ENCODE data around the gene NUDC.
"Not testable (repeated sequence)": the region's sequence is repeated elsewhere in the genome, so short reads cannot be mapped to it uniquely, and the experiment has no call there.

NUDC gene

DNA sequence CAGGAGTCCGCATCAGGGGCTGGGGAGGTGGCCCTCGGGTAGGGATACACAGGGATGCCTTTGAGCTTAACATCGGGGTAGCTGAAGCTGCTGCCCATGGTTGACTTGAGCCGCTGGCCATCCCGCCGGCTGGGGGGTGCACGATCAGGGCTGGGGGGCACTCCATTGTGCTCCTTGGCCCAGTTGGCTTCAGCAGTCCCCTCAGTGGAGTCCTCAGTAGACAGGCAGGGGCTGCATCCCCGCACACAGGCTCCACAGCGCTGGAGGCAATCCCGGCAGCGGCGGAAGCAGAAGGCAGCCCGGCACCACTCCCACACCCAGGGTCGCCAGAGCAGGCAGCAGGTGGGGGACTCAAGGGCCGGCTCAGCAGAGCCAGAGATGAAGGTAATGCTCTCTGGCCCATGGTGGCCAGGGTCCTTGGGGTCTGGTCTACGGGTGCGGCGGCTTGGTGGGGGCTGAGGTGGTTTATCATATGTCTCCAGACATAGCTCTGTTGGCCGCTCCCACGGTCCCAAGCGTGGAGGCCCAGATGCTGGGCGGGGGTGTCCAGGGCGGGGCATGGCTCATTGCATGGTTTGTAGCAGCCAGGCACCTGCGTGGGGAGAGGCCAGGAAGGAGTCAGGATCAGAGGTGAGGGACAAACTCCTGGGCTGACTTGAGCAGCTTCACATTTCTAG is 30.4 kb downstream of the NUDC start:
- no peak for DNase-seq

DNA sequence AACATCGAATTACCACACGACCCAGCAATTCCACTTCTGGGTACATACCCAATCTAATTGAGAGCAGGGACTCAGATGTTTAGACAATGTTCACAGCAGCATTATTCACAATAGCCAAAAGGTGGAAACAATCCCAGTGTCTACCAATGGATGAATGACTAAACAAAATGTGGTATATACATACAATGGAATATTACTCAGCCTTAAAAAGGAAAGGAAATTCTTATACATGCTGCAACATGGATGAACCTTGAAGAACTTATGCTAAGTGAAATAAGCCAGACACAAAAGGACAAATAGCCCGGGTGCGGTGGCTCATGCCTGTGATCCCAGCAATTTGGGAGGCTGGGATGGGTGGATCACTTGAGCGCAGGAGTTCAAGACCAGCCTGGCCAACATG is 31.8 kb downstream of the NUDC start:
- DNase-seq = no peak

DNA sequence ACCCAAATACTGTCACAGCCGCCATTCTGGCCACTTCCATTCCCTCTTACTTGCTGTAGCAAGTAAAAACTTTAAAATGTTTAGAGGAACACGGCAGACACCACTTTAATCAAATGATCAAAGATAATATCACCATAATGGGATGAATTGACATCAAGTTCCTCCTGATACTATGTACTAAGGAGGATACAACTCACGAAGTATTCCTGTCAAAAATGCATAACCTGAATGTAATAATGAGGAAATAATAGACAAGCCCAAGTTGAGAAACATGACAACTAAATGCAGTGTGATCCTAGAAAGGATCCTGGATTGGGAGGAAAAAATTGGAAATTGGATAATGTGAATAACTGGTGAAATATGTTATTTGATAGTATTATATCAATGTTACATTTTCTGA is 34.8 kb downstream of the NUDC start:
- DNase-seq = no peak

DNA sequence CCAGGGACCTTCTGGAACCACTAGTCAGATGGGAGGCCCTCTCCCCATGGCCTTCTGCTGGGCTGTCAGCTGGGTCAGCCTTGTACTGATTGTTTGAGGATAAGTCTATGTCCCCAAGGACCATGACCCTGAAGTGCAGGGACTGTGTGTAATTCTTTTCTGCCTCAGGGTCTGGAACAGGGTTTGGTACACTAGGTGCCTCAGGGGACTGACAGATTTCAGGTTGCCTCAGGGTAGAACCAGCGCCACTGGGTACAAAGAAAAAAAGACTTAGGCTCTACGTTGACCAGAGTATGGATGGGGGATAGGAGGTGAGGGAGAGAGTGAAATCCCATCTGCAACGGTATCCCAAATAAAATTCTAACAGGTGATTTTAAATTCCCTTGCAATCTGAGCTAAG is 35.8 kb downstream of the NUDC start:
- DNase-seq = no peak

DNA sequence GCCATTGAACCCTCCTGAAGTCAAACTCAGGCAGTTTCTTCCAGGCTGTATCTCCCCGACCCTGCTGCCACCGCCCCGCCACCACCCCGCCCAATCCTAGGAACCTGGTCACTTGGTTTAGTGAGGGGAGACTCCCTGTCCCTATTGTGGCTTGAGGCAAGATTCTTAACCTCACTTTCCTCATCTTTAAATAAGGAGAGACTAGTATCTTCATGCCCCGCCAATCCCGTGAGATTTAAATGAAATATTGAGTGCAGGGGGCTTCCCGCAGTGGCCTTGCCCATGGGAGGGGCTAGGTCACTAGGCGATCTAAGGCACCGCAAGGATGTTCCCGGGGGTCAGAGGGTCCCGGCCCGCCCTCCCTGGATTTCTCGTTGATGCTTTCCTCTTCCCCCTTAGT is 37.7 kb downstream of the NUDC start:
- DNase-seq = no peak

DNA sequence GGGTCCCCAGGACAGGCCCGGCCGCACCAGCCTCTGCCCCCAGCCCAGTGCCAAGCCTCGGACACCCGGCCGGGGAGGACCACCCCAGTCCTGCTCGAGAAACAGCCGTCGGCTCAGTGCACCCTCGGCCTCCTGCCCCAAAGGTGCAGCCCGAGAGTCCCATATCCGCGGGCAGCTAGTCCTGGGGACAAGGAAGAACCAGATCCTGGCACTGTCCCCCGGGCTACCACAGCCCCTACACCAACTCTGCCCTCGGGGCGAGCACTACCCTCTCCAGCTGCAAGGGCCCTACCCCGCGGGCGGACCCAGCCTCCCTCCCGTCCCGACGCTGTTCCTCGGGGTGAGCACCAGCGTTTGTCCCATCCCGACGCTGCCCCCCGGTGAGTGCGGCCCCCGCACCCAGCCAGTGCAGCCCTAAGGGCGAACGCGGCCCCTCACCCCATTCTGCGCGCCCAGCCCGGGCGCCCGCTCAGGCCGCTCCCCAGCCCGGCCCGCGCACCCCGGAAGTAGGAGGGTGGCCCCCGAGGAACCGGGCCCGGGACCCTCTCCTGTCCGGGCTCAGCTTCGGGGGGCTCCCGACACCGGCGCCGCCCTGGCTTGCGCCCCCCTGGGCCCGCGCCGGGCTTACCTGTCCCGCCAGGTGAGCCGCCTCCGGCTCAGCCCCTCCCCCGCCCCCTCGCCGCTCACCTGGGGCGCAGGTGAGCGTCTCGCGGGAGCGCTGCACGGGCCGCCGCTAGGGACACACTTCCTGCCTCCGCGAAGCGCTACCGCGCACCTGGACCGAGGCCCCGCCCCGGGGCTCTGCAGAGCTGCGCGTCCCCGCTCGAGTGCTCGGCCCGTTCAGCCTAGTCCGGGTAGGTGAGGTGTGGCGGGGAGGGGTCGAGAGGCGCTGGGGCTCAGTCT is 38.4 kb downstream of the NUDC start, which contains the start of gene KDF1:
TSS of gene KDF1 (minus strand) at position 747 of the 903 bp plus-strand sequence. CDS start 8,088 bp downstream, outside the sequence.
- peak; percentile 83 for DNase-seq

DNA sequence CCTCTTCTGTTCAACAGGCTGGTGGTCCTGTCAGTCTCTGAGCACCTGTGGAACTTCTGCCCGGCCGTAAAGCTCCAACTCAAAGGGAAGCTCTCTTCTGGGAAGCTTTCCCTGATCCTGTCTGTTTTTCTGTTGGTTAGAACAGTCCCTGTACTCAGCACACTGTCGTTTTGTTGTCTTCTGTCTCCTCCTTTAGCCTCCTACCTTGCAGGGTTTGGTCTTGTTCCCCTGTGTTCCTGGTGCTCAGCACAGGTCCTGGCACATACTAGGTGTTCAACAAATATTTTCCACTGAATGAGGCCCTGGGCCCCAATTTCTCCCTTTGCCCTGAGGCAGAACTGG is 39.1 kb downstream of the NUDC start:
- no peak for DNase-seq

DNA sequence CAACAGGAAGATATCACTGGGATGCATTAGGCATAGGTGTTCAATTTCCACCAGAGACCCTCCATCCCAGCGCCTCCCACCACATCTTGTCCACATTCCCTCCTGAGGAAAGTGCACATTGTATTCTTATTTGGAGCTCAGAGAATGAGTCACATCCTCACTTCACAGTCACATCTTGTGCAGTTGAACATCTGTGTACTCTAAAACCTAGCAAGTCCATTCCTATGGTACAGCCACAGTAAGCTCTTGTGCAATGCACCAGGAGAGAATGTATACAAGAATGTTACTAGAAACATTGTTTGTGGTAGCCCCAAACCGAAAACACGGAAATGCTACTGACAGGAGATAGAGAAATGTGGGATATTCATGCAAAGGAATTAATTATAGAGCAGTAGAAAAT is 40.3 kb downstream of the NUDC start:
- no peak for DNase-seq

DNA sequence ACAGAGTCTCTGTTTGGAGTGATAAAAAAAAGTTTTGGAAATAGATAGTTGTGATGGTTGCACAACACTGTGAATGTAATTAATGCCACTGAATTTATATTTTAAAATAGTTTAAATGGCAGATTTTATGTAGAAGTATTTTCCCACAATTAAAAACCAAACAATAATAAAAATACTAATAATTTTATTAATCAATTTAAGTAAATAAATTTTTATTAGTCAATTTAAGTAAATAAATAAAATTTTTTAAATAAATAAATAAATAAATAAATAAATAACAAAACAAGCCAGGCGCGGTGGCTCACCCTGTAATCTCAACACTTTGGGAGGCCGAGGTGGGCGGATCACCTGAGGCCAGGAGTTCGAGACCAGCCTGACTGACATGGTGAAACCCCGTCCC is 43.7 kb downstream of the NUDC start:
- DNase-seq = no peak

DNA sequence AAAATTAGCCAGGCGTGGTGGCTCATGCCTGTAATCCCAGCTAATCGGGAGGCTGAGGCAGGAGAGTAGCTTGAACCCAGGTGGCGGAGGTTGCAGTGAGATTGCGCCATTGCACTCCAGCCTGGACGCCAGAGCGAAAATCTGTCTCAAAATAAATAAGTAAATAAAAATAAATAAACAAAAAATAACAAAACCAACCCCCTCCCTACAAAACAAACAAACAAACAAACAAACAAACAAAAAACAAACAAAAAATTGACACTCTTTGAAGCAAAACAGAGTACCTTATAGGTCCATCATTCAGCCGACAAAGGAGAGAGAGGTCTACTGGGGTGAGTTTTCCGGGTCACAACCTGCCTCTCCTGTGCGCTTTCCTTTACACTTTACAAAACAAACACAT is 44.1 kb downstream of the NUDC start:
- DNase-seq = no peak

DNA sequence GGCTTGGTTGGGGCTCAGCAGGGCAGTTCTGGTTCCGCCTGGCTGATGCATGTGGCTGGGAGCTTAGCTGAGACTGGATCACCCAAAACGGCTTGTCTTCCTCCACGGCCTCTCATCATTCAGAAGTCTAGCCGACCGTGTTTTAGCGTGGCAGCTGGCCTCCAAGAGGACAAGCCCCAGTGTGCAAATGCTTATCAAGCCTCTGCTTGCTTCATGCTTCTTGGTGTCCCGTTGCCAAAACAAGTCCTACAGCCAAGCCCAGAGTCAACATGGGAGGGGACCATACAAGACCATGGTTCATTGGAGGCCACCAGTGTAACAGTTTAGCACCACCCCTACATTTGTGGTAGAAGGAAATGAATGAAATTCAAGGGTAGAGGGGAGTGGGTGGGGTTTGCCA is 49.3 kb downstream of the NUDC start:
- no peak for DNase-seq

DNA sequence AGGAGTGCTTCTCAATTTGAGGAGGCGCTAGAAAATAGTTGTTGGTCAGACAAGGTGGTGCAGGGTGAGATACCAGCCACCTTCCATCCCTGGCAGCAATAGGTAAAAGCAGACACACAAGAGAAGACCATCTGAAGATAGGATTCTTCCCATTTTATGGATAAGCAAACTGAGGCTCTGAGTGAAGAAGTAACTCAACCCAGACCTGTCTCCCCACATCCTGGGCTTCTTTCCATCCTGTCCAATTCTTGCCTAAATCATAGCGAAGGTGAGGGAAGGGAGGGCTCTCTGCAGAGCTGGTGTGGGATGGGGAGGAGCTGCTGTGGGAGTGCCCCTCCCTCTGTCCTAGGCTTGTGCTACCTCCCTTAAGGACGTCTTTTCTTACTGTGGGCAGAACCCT is 50.0 kb downstream of the NUDC start:
- DNase-seq = no peak

DNA sequence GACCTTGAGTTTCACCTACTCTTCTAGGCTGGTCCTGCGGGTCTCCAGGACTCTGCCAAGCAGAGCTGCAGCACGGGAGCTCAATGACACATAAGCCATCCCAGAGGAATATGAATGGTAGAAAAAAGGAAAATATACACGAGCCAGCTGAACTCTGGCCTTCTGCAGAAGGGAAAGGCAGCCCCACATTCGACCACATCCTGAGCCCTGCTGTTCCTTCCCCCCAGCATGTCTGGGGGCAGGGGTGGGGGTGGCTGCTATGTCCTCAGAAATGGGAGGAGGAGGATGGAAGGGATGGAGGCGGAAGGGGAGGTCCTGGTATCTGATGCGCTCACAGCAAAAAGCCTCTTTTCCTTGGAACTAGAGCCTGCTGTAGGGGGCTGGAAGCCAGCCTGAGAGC is 50.8 kb downstream of the NUDC start:
- DNase-seq = no peak

DNA sequence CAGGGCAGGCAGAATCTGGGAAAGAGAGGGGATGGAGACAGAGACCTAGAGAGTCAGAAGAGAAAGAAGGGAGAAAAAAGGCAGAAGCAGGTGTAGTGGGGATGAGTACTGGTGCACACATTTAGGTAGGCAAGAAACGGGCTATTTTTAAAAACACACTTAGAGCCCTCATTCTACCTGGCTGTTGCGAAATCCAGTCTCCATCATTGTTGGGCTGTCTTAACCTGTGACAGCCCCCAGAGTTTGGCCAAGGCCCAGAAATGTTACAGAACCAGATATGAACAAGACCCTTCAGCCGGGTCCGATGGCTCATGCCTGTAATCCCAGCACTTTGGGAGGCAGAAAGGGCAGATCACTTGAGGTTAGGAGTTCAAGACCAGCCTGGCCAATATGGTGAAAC is 51.3 kb downstream of the NUDC start:
- DNase-seq = no peak

DNA sequence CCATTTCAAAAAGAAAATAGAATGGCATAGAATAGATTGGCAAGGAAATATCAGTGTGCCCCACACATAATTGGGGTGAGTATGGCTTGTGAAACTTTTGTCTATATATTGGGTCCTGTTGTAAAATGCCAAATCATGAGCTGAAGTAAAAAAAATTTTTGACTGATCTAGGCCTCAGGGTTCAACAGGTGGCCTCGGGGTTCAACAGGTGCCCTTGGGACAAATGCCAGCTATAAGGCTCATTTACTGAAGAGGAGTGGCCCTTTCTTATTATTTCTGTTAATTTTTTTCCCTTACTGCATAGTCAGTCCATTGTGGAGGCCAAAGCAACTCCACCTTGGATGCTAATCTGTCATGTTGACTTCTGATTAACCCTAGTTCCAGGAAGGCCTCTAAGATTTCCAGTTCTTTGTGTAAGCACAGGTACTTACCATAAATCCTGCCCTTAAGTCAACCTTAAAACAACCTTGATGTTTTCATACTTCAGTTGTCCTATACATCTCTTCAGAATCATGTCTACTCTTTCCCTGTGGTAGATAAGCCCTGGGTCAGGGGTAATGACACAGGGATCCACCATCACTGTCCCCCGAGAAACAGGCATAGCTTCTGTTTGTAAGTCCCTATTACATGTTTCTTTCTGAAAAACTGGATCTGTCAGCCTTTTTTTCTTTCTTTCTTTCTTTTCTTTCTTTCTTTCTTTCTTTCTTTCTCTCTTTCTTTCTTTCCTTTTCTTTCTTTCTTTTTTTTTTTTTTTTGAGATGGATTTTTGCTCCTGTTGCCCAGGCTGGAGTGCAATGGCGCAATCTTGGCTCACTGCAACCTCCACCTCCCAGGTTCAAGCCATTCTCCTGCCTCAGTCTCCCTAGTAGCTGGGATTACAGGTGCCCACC is 55.3 kb downstream of the NUDC start:
- no peak for DNase-seq

DNA sequence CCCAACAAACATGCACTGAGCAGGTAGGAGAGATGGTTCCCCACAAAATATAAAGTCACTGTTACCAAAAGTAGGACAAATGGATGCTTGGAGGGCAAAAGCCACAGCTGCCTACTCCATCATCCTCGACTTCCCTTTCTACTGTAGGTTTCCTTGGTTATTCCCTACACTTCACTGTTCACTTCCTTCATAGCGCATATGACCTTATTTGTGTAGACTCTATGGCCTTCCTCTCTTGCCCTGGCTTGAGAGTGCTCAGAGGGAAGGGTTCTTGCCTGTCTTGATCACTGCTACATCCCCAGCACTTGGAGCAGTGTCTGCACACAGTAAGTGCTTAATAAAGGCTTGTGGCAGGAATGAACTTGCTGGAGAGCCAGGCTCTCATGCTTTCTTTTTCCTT is 57.4 kb downstream of the NUDC start:
- DNase-seq = no peak

DNA sequence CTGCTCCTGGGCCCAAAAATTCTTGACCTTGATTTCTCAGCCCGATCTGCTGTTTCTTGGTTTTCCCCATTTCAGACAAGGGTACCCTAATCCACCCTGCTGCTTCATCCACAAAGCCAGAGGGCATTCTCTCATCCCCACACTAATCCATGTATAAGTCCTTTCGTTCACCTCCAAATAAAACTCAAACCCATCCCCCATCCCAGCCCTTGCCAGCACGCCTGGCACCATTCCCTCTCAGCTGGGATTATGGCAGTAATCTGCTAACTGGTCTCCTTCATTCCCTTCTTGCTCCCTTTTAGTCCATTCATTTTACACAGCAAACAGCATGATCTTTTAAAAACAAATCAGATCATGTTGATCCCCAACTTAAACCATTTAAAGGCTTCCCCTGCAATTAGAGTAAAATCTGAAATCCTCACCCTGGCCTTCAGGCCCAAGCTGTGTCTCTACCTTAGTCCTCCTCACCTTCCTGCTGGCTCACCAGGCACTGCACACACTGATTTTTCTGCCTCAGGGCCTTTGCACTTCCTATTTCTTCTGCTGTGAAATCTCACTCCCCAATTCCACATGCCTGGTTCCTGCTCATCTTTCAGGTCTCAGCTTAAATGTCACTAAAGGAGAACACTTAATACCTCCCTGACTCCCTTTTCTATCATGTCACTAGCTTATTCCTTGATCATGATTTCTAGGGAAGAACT is 59.8 kb downstream of the NUDC start:
- no peak for DNase-seq

DNA sequence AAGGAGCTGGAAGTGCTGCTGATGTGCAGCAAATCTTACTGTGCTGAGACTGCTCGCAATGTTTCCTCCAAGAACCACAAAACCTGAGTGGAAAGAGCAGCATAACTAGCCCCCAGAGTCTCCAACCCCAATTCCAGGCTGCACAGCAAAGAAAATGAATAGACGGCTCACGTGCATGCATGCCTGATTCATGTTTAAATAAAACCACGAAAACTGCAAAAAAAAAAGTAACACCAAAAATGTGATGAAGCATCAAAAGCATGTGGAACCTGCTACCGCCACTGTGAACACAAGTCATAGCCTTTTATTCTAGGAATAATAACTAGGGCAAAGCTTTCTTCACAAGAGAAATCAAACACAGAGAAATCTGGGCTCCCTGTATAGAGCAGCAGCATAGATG is 62.3 kb downstream of the NUDC start:
- DNase-seq = no peak

DNA sequence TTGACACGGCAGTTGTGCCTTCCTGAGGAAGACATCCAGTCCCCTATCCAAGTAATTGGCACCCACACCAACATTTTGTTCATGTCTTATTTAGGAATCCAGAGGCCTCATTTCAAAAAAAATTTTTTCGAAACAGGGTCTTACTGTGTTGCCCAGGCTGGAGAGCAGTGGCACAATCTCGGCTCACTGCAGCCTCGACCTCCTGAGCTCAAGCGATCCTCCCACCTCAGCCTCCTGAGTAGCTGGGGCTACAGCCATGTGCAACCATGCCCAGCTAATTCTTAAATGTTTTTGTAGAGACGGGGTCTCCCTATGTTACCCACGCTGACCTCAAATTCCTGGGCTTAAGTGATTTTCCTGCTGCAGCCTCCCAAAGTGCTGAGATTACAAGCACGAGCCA is 62.7 kb downstream of the NUDC start:
- DNase-seq = no peak

DNA sequence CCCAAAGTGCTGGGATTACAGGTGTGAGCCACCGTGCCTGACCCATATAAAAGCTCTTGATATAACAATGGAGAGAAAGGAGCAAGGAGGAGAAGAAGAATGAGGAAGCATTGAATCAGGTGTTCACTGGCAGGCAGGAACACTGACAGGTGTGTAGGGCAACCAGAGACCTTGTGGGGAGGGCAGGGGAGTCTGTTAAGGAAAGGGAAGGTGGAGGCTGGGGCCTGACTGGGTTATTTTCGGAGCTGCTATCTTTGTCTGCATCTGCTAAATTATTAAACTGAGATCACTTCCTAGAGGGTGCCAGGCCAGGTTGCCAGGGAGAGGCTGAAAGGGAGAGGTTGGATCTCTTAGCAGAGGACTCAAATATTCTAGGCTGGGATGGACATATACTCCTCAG is 65.1 kb downstream of the NUDC start:
- no peak for DNase-seq

DNA sequence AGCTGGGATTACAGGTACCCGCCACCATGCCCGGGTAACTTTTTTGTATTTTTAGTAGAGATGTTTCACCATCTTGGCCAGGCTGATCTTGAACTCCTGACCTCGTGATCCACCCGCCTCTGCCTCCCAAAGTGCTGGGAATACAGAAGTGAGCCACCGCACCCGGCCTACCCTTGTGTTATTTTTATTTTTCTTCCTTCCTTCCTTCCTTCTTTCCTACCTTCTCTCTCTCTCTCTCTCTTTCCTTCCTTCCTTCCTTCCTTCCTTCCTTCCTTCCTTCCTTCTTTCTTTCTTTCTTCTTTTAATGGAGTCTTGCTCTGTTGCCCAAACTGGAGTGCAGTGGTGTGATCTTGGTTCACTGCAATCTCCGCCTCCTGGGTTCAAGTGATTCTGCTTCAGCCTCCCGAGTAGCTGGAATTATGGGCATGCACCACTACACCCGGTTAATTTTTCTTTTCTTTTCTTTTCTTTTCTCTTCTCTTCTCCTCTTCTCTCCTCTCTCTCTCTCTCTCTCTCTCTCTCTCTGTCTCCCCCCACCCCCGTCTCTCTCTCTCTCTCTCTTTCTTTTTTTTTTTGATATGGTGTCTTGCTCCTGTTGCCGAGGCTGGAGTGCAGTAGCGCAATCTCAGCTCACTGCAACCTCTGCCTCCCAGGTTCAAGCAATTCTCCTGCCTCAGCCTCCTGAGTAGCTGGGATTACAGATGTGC is 68.0 kb downstream of the NUDC start:
- DNase-seq = not testable (repeated sequence)
